IgD-negative memory B cell (primary cell): ENCODE results near the gene GMCL2. TPM values are rescaled to one million over a fixed set of nuclear protein-coding genes. Genes with fewer than 3 reads are reported as not detected.

Experiments used
- H3K27ac Mint-ChIP-seq, 3 donors: one replicate each; pipeline ENCODE4 v1.8.0; 2020 to 2022; ENCODE audit warnings: mild to moderate bottlenecking in 3 of 3, mixed read lengths in 3 of 3, moderate library complexity in 1 of 3
- H3K27me3 Mint-ChIP-seq: one replicate; pipeline ENCODE4 v1.8.0; 2021; ENCODE audit warnings: mixed read lengths
- H3K36me3 Mint-ChIP-seq: one replicate; pipeline ENCODE4 v1.8.0; 2020; ENCODE audit warnings: mild to moderate bottlenecking, mixed read lengths
- H3K4me1 Mint-ChIP-seq, 3 donors: one replicate each; pipeline ENCODE4 v1.8.0; 2020 to 2022; ENCODE audit warnings: mixed read lengths in 3 of 3, mild to moderate bottlenecking in 1 of 3
- H3K4me3 Mint-ChIP-seq, 4 donors: one replicate each; pipeline ENCODE4 v1.8.0; 2020 to 2022; ENCODE audit warnings: mild to moderate bottlenecking in 4 of 4, mixed read lengths in 4 of 4, moderate library complexity in 3 of 4
- H3K9me3 Mint-ChIP-seq, 3 donors: one replicate each; pipeline ENCODE4 v1.8.0; 2020 to 2021; ENCODE audit warnings: mixed read lengths in 3 of 3, mild to moderate bottlenecking in 1 of 3
- polyA plus RNA-seq: library from polyadenylated mRNA; unstranded; fragments of 300-500 nt; fragmentation: Illumina TruSeq; gene quantifications from one replicate; pipeline ENCODE4 v1.2.3, GENCODE V29; 2021

GMCL2 gene
- polyA plus RNA-seq, 1 donor from 2014 or later, result not detected

- H3K9me3 Mint-ChIP-seq, result no peaks in the 10 kb centered on the region
- H3K36me3 Mint-ChIP-seq, result peaks cover 15% of the 10 kb centered on the region
- peak overlapping the region in 2 of 4 donors; percentile 9 to 28 for H3K4me3 Mint-ChIP-seq
- peak overlapping the region in 2 of 3 donors; percentile 16 to 61 for H3K27ac Mint-ChIP-seq
- H3K4me1 Mint-ChIP-seq, result peaks cover 25 to 35% (median 35%) of the 10 kb centered on the region in 3 donors
- no peaks in the 10 kb centered on the region for H3K27me3 Mint-ChIP-seq
These were observed 40.8 kb upstream of the GMCL2 start for GRCh38 chr5:178227929-178228328.

- Mint-ChIP-seq H3K27ac (peak overlapping the region in 2 of 3 donors; percentile 24 to 81), H3K4me1 (peaks cover 25 to 35% (median 34%) of the 10 kb centered on the region in 3 donors), H3K9me3 (no peaks in the 10 kb centered on the region), H3K36me3 (peaks cover 15% of the 10 kb centered on the region), H3K27me3 (no peaks in the 10 kb centered on the region), H3K4me3 (peak overlapping the region in 3 of 4 donors; percentile 5 to 28 (median 7))
These were observed 40.0 kb upstream of the GMCL2 start for GRCh38 chr5:178227138-178227659.

- no peaks in the 10 kb centered on the region for H3K9me3 Mint-ChIP-seq
- peaks cover 15% of the 10 kb centered on the region for H3K36me3 Mint-ChIP-seq
- H3K4me3 Mint-ChIP-seq, result peak overlapping the region in 1 of 4 donors; percentile 52
- peaks cover 19 to 35% (median 30%) of the 10 kb centered on the region in 3 donors for H3K4me1 Mint-ChIP-seq
- H3K27ac Mint-ChIP-seq, result no peak overlapping the region
- H3K27me3 Mint-ChIP-seq, result no peaks in the 10 kb centered on the region
These were observed 38.0 kb upstream of the GMCL2 start for GRCh38 chr5:178225174-178225573.

GRCh38 chr5:178224403-178224802 is 37.2 kb upstream of the GMCL2 start:
- H3K4me1 Mint-ChIP-seq, result peaks cover 19 to 28% (median 24%) of the 10 kb centered on the region in 3 donors
- H3K9me3 Mint-ChIP-seq, result no peaks in the 10 kb centered on the region
- peaks cover 15% of the 10 kb centered on the region for H3K36me3 Mint-ChIP-seq

GRCh38 chr5:178223828-178224335 is 36.7 kb upstream of the GMCL2 start:
- no peaks in the 10 kb centered on the region for H3K27me3 Mint-ChIP-seq
- no peak overlapping the region for H3K4me3 Mint-ChIP-seq
- no peak overlapping the region for H3K27ac Mint-ChIP-seq
- H3K36me3 Mint-ChIP-seq, result peaks cover 15% of the 10 kb centered on the region
- H3K9me3 Mint-ChIP-seq, result no peaks in the 10 kb centered on the region
- H3K4me1 Mint-ChIP-seq, result peaks cover 18 to 25% (median 22%) of the 10 kb centered on the region in 3 donors

More at GRCh38 chr5:178224403-178224802, 37.2 kb upstream of the GMCL2 start:
- Mint-ChIP-seq H3K27ac (no peak overlapping the region), H3K27me3 (no peaks in the 10 kb centered on the region), H3K4me3 (no peak overlapping the region)

- Mint-ChIP-seq H3K27me3 (no peaks in the 10 kb centered on the region), H3K9me3 (no peaks in the 10 kb centered on the region), H3K27ac (no peak overlapping the region), H3K4me3 (no peak overlapping the region), H3K4me1 (peaks cover 15 to 25% (median 19%) of the 10 kb centered on the region in 3 donors), H3K36me3 (peaks cover 12% of the 10 kb centered on the region)
These were observed 36.1 kb upstream of the GMCL2 start for GRCh38 chr5:178223196-178223773.

- H3K9me3 Mint-ChIP-seq, result no peaks in the 10 kb centered on the region
- no peak overlapping the region for H3K4me3 Mint-ChIP-seq
- H3K27me3 Mint-ChIP-seq, result no peaks in the 10 kb centered on the region
- H3K4me1 Mint-ChIP-seq, result peaks cover 13 to 17% (median 14%) of the 10 kb centered on the region in 3 donors
- peaks cover 6% of the 10 kb centered on the region for H3K36me3 Mint-ChIP-seq
- H3K27ac Mint-ChIP-seq, result no peak overlapping the region
These were observed 35.1 kb upstream of the GMCL2 start for GRCh38 chr5:178222292-178222691.

- peaks cover 11 to 13% (median 12%) of the 10 kb centered on the region in 3 donors for H3K4me1 Mint-ChIP-seq
- peak overlapping the region in 1 of 3 donors; percentile 76 for H3K27ac Mint-ChIP-seq
- H3K4me3 Mint-ChIP-seq, result no peak overlapping the region
- H3K27me3 Mint-ChIP-seq, result no peaks in the 10 kb centered on the region
- peaks cover 2% of the 10 kb centered on the region for H3K36me3 Mint-ChIP-seq
- H3K9me3 Mint-ChIP-seq, result no peaks in the 10 kb centered on the region
These were observed 34.7 kb upstream of the GMCL2 start for GRCh38 chr5:178221853-178222252.

GRCh38 chr5:178221282-178221681 is 34.1 kb upstream of the GMCL2 start:
- Mint-ChIP-seq H3K9me3 (no peaks in the 10 kb centered on the region), H3K36me3 (peaks cover under 1% of the 10 kb centered on the region), H3K4me3 (no peak overlapping the region), H3K4me1 (peaks cover 10 to 16% (median 10%) of the 10 kb centered on the region in 3 donors), H3K27me3 (no peaks in the 10 kb centered on the region), H3K27ac (peak overlapping the region in 2 of 3 donors; percentile 73 to 76)

GRCh38 chr5:178218827-178219226 is 31.7 kb upstream of the GMCL2 start:
- Mint-ChIP-seq H3K4me1 (peaks cover 14 to 20% (median 17%) of the 10 kb centered on the region in 3 donors), H3K4me3 (no peak overlapping the region), H3K36me3 (peaks cover 2% of the 10 kb centered on the region), H3K9me3 (no peaks in the 10 kb centered on the region), H3K27me3 (no peaks in the 10 kb centered on the region), H3K27ac (no peak overlapping the region)

- no peak overlapping the region for H3K4me3 Mint-ChIP-seq
- H3K27me3 Mint-ChIP-seq, result no peaks in the 10 kb centered on the region
- peaks cover 2% of the 10 kb centered on the region for H3K36me3 Mint-ChIP-seq
- H3K4me1 Mint-ChIP-seq, result peaks cover 14 to 22% (median 17%) of the 10 kb centered on the region in 3 donors
- no peaks in the 10 kb centered on the region for H3K9me3 Mint-ChIP-seq
- no peak overlapping the region for H3K27ac Mint-ChIP-seq
These were observed 31.1 kb upstream of the GMCL2 start for GRCh38 chr5:178218237-178218776.

- Mint-ChIP-seq H3K9me3 (no peaks in the 10 kb centered on the region), H3K27ac (peak overlapping the region in 1 of 3 donors; percentile 5), H3K4me3 (peak overlapping the region in 1 of 4 donors; percentile 12), H3K36me3 (peaks cover 2% of the 10 kb centered on the region), H3K27me3 (no peaks in the 10 kb centered on the region), H3K4me1 (peaks cover 13 to 23% (median 17%) of the 10 kb centered on the region in 3 donors)
These were observed 29.6 kb upstream of the GMCL2 start for GRCh38 chr5:178216779-178217178.

GRCh38 chr5:178216088-178216534 is 28.9 kb upstream of the GMCL2 start:
- Mint-ChIP-seq H3K27ac (peak overlapping the region in 2 of 3 donors; percentile 5 to 78), H3K27me3 (no peaks in the 10 kb centered on the region), H3K36me3 (peaks cover 2% of the 10 kb centered on the region), H3K4me1 (peaks cover 7 to 17% (median 13%) of the 10 kb centered on the region in 3 donors), H3K4me3 (peak overlapping the region in 1 of 4 donors; percentile 46), H3K9me3 (no peaks in the 10 kb centered on the region)

GRCh38 chr5:178215280-178216002 is 28.3 kb upstream of the GMCL2 start:
- peaks cover 2% of the 10 kb centered on the region for H3K36me3 Mint-ChIP-seq

More at GRCh38 chr5:178215280-178216002, 28.3 kb upstream of the GMCL2 start:
- Mint-ChIP-seq H3K4me1 (peaks cover 7 to 14% (median 13%) of the 10 kb centered on the region in 3 donors), H3K27ac (peak overlapping the region in 2 of 3 donors; percentile 73 to 78), H3K4me3 (no peak overlapping the region), H3K27me3 (no peaks in the 10 kb centered on the region), H3K9me3 (no peaks in the 10 kb centered on the region)
